Progenitor cell of endocrine pancreas (in vitro differentiated cells): ENCODE results near the gene USE1. TPM values are rescaled to one million over a fixed set of nuclear protein-coding genes. Genes with fewer than 3 reads are reported as not detected.

Experiments used
- DNase-seq: peaks from one replicate; pipeline ENCODE4 v3.0.0; 2021; ENCODE audit warnings: low spot score; ENCODE audit not compliant: unreplicated experiment
- H3K27ac Mint-ChIP-seq: 2 replicates; pipeline ENCODE4 v1.8.0; 2021; ENCODE audit warnings: mild to moderate bottlenecking, moderate library complexity, mixed read lengths
- H3K27me3 Mint-ChIP-seq: 2 replicates; pipeline ENCODE4 v1.8.0; 2021; ENCODE audit warnings: mixed read lengths
- H3K36me3 Mint-ChIP-seq: 2 replicates; pipeline ENCODE4 v1.8.0; 2022; ENCODE audit warnings: mixed read lengths; ENCODE audit not compliant: insufficient read depth
- H3K4me1 Mint-ChIP-seq: 2 replicates; pipeline ENCODE4 v1.8.0; 2021; ENCODE audit warnings: low read depth, mixed read lengths
- H3K4me3 Mint-ChIP-seq: 2 replicates; pipeline ENCODE4 v1.8.0; 2021; ENCODE audit warnings: low read depth, mild to moderate bottlenecking, moderate library complexity, mixed read lengths
- H3K9me3 Mint-ChIP-seq: 2 replicates; pipeline ENCODE4 v1.8.0; 2021; ENCODE audit warnings: low read depth, mixed read lengths
- CTCF ChIP-seq: fragments of 200-600 bp; sonication (generic); IDR thresholded peaks from one replicate; pipeline ENCODE4 v1.5.0; 2021; ENCODE audit warnings: antibody characterized with exemption, mild to moderate bottlenecking; ENCODE audit not compliant: unreplicated experiment
- total RNA-seq: library from RNA; stranded (reverse); gene quantifications from 2 replicates; pipeline ENCODE4 v1.2.1, GENCODE V29; 2021

Gene USE1
- total RNA-seq, 1 donor from 2014 or later: 27.2 TPM

DNA sequence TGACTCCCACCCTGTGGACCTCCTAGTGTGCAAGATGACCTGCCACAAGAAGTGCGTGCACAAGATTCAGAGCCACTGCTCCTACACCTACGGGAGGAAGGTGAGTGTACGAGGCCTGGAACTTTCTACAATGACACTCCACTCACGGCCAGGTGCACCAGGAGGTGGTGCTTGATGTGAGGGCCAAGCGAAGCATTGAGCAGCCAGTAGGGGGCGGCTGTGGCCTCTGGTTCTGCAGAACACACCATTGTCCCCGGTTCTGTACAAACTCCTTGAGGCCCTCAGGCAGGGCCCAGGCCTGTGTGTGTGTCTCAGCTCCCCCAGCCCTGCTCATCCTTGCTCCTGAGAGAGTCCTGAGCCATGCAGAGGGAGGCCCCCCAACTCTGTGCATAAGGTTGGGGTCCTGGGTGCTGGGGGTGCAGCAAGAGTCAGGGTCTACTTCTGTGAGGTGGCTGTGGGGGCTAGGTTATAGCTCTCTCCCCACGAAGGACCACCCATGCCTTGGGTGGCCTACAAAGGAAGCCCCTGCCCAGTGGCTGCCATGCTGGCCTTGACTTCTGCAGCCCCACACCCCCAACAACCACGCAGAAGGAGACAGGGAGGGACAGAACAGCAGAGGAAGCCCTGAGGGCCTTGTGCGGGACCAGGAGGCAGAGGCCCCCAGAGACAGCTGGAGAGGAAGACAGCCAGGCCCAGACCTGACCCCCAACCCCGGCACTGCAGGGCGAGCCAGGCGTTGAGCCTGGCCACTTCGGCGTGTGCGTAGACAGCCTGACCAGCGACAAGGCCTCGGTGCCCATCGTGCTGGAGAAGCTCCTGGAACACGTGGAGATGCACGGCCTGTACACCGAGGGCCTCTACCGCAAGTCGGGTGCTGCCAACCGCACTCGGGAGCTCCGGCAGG is 9.7 kb upstream of the USE1 start:
- H3K4me3 Mint-ChIP-seq: no peak overlapping the region
- H3K4me1 Mint-ChIP-seq: no peaks in the 10 kb centered on the region
- H3K27ac Mint-ChIP-seq: no peak overlapping the region
- no peaks in the 10 kb centered on the region for H3K27me3 Mint-ChIP-seq
- H3K9me3 Mint-ChIP-seq: no peaks in the 10 kb centered on the region
- peaks cover 31% of the 10 kb centered on the region for H3K36me3 Mint-ChIP-seq
- DNase-seq: peak; percentile 36
- TF ChIP-seq CTCF: peak; percentile 70

GRCh38 chr19:17206736-17207581 is 8.2 kb upstream of the USE1 start:
- H3K9me3 Mint-ChIP-seq: no peaks in the 10 kb centered on the region
- peaks cover 27% of the 10 kb centered on the region for H3K36me3 Mint-ChIP-seq
- H3K27ac Mint-ChIP-seq: no peak overlapping the region
- TF ChIP-seq CTCF: no peak
- no peak for DNase-seq
- no peak overlapping the region for H3K4me3 Mint-ChIP-seq
- no peaks in the 10 kb centered on the region for H3K27me3 Mint-ChIP-seq
- no peaks in the 10 kb centered on the region for H3K4me1 Mint-ChIP-seq

- TF ChIP-seq CTCF: no peak
- H3K27me3 Mint-ChIP-seq: no peaks in the 10 kb centered on the region
- H3K4me3 Mint-ChIP-seq: no peak overlapping the region
- H3K36me3 Mint-ChIP-seq: peaks cover 16% of the 10 kb centered on the region
- H3K27ac Mint-ChIP-seq: peak overlapping the region; percentile 52
- DNase-seq: no peak
- H3K9me3 Mint-ChIP-seq: no peaks in the 10 kb centered on the region
- H3K4me1 Mint-ChIP-seq: no peaks in the 10 kb centered on the region
Measured at GRCh38 chr19:17209126-17210036, 5.8 kb upstream of the USE1 start.

DNA sequence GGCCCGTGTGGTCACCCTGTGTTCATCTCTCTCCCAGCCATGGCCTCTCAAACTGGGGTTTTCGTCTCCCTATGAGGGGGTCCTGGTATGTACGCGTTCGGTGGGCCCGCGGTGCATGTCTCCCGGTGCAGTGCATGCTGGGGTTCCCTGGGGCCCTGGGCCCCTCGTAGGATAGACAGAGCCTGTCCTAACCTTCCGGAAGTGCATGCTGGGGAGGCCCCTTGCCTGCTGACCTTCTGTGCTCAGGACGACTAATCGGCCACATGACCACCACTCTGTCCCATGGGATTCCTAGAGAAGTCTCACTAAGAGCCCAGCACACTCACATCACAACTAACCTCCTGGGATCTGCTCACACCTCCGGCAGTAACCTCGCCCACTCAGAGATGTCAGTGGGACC is 4.9 kb upstream of the USE1 start:
- H3K27me3 Mint-ChIP-seq: no peaks in the 10 kb centered on the region
- no peak for DNase-seq
- no peak overlapping the region for H3K4me3 Mint-ChIP-seq
- no peak overlapping the region for H3K27ac Mint-ChIP-seq
- peaks cover 4% of the 10 kb centered on the region for H3K4me1 Mint-ChIP-seq
- no peaks in the 10 kb centered on the region for H3K9me3 Mint-ChIP-seq
- no peak for TF ChIP-seq CTCF
- peaks cover 16% of the 10 kb centered on the region for H3K36me3 Mint-ChIP-seq
